Stimulated activated CD4-positive, alpha-beta T cell treated with anti-CD3 and anti-CD28 coated beads, Interleukin-2, amount 100 ng/mL, for 48 hours (primary cell): ENCODE results near the gene HMGN5.
A peak's percentile ranks its signal among the peaks of the same experiment; 100 is the strongest.

Experiments used
- DNase-seq, 2 donors: peaks; one replicate each; pipeline ENCODE4 v3.0.0-alpha.2; 2020

Gene HMGN5, protein sequence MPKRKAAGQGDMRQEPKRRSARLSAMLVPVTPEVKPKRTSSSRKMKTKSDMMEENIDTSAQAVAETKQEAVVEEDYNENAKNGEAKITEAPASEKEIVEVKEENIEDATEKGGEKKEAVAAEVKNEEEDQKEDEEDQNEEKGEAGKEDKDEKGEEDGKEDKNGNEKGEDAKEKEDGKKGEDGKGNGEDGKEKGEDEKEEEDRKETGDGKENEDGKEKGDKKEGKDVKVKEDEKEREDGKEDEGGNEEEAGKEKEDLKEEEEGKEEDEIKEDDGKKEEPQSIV

DNA sequence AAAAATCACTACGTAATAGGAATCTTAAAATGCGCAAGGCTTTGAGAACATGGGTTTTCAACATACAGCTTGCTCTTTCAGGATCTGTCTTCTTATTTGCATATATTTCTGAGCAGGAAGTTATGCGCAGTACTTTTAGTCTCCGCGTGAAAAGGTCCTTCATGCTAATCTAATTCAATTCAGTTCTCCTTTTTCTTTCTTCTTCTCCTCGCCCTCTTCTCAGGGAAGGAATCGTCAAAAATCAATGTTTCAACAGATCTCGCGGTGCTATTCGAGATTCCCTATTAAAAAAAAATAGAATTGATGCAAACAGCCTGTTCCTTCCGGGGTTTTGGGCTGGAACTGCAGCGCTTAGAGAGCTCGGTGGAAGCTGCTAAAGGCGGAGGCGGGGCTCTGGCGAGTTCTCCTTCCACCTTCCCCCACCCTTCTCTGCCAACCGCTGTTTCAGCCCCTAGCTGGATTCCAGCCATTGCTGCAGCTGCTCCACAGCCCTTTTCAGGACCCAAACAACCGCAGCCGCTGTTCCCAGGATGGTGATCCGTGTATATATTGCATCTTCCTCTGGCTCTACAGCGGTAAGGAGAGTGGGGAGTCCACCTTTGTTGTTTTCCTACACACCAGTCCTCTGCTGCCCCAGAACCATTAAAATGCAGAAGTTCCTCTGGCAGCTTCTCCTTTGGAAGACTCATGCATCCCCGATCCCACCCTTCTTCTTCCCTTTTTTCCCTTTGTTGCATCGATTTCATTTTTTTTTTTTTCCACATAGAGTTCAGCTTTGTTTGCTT is at the start of gene HMGN5, which contains the start of gene SH3BGRL:
TSS of gene HMGN5 (minus strand) at position 243 of the 785 bp plus-strand sequence. CDS start 80,364 bp downstream, outside the sequence.
TSS of gene SH3BGRL (plus strand) at position 432 of the 785 bp plus-strand sequence. CDS start at position 531, 99 bp downstream.
- peak; percentile 36 to 37 for DNase-seq

DNA sequence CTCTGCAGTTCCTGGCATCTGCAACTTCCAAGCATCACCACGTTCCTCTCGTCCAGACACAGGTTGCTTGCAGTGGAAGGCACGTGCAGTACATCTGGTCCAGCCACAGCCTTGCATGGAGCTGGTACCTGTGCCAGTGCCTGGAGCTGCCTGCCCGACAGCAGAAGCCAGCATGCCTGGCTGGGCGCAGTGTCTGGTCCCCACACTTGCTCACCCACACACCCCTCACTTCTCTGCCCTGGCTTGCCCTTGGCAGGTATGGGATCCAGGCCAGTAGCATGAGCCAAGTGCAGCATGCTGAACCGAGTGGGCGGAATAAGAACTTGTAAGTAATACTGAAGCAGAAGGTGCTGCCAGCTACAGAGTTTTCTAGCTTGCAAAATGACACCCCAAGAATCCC is 40.0 kb upstream of the HMGN5 start:
- DNase-seq, result no peak

DNA sequence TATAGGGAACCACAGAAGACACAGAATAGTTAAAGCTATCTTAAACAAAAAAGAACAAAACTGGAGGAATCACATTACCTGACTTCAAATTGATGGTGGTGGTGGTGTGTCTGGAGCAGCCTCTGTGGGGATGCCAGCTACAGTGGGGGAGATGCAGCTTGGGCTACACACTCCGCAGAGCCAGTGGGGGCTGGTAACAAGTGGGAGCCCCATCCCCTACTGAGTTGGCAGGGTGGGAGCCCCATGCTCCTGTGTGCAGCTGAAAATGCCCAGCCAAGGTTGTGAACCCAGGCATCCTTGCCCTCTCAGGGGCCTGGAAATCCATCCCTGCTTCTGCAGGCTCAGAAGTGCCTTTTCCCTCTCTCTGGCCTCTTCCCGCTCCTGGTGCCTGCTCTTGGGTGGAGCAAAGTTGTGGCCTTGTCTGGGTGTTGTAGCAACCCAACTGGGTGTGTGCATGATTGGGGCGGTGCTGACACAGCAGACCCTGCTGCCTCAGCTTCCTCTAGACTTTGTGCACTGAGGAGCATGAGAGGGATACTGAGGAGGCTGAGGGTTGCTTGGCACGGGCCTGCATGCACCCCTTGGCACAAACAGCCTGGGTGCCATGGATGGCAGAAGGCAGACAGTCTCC is 39.1 kb upstream of the HMGN5 start:
- DNase-seq, result no peak

DNA sequence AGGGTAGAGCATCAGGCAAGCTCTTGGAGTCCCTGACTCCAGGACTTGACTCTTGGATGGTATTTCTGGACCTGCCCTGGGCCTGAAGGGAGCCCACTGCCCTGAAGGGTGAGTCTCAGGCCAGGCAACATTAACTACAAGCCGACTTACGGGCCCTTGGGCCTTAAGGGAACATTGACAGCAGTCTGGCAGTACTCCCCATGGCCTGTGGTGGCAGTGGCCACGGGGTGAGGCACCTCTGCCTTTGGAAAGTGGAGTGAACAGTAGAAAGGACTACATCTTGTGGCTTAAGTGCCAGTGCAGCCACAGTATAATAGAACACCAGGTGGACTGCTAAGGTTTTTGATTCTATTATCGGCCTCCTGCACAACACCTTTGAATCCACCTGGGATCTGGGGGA is 36.5 kb upstream of the HMGN5 start:
- no peak for DNase-seq

DNA sequence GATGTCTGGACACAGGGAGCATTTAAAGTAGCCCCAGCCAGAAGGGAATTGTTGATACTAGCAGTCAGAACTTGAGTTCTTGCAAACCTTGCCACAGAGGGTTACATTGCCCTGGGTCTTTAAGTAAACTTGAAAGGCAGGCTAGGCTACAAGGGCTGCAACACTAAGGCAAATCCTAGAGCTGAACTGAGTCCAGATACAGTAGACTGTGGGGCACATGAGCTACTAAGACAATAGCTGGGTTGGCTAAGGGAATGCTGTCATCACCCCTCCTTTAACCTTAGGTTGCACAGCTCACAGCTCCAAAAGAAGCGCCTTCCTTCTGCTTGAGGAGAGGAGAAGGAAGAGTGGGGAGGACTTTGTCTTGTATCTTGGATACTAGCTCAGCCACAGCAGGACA is 35.8 kb upstream of the HMGN5 start:
- DNase-seq, result no peak

DNA sequence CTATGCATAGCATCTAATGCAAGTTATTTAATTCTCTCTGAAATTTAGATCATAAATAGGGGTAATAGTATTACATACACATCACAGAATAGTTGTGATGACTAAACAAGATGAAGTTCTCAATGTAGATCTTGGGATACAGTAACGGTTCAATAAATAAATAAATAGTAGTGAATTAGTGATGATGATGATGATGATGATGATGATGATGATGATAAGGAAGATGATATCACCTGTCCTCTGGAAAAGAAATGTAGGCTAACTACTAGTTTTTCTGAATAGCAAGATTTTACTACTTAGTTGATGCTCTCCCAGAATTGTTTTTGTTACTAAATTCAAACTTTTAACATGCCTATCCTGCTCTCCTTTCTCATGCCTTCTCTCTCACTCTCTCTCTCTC is 30.5 kb upstream of the HMGN5 start:
- no peak for DNase-seq

DNA sequence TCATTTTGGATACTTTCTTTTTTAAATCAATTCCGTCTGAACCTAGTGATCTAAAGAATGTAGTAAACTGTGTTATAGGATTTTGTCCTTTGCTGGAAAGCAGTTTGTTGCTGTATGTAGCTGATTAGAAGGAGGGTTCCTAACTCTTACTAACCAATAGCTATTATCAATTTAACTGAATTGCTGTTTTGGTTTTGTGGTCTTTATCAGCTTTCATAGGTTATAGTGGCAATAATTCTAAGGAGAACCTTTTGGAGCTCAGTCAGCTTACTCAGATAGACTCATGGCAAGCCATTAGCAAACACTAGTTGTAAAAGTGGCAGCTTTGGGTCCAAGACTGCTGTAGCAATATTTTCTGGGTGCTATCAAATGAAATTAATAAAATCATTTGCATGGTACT is 29.8 kb upstream of the HMGN5 start:
- no peak for DNase-seq

DNA sequence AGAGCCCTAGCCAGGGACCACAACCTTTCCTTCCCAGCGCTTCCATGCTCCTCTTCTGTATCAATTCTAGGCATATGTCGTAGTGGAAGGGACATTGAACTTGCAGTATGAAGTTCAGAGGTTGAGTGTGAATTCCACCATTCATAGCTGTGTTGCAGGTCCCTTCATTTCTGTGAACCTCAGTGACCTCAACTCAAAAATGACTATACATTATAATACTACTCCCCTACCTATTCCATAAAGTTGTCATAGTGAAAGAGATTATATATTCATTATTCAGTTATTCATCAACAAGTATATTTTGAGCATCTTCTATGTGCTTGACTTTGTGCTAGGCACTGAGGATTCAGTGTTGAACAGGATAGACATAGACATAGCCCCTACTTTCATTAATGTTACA is 28.2 kb upstream of the HMGN5 start:
- DNase-seq, result no peak

DNA sequence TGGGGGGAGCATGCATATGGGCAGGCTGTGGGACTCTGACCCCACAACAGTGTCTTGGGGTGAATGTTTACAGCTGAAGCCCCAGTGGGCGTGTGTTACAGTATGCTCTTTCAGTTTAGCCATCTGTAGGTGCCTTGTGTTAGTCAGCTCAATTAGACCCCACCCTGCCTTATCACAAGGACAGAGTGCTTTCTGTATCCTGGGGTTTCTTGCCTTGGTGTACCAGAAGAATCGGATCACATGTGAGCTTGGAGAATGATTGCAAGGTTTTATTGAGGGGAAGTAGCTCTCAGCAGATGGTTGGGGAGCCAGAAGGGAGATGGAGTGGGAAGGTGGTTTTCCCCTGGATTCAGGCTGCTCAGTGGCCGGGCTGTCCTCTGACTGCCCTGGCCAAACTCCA is 27.5 kb upstream of the HMGN5 start:
- DNase-seq, result no peak

DNA sequence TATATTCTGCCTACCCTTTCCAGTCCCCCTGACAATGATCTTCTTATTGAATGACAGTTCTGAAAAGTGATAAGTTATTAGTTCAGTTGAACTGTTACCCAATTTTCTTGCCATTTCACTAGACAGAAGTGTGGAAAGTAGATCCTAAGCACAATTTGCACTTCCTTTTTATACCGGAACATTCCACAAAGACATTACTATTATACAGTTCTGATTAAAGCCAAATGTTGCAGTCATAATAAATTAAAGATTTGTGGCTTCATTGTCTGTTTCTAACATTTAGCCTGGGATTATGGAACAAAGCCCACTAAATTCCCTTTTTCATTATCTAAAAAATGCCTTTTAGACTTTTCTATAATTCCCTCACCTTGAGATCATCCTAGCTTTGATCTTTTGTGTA is 14.0 kb upstream of the HMGN5 start:
- no peak for DNase-seq

DNA sequence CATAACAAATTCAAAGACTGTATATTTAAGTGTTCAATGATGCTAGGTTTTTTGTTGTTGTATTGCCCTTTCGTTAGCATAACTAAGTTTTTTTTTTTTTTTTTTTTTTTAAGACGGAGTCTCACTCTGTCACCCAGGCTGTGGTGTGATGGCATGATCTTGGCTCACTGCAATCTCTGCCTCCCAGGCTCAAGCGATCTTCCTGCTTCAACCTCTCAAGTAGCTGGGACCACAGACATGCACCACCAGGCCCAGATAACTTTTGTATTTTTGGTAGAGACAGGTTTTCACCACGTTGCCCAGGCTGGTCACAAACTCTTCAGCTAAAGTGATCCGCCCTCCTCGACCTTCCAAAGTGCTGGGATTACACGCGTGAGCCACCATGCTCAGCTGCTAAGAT is 7.2 kb upstream of the HMGN5 start:
- DNase-seq, result no peak

DNA sequence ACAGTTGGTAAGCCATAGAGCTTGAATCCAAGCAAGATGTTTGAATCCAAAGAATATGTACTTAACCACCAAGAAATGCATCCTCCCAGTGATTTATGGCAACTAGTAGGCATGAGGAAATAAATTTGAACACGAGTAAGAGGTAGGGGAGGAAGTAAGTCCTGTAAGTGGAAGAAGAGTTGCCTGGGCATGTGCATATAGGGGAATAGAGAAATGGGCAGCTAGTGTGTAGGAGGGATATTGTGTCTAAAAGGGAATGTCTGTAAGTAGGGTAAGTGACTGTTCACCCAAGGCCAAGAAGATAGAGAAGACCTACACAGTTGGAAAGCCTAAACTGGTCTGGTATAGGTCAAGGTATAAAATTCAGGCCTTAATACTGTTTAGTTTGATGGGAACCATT is 4.8 kb upstream of the HMGN5 start:
- DNase-seq, result no peak

DNA sequence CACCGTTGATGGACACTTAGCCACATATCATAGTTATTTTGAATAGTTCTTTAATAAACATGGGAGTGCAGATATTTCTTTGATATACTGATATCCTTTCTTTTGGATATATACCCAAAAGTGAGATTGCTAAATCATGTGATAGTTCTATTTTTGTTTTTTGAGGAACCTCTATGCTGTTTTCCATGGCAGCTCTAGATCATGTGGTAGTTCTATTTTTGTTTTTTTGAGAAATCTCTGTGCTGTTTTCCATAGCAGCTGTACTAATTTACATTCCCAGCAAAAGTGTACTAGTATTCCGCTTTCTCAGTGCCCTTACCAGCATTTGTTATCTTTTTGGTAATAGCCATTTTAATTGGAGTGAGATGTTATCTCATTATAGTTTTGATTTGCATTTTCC is 3.8 kb upstream of the HMGN5 start:
- no peak for DNase-seq

DNA sequence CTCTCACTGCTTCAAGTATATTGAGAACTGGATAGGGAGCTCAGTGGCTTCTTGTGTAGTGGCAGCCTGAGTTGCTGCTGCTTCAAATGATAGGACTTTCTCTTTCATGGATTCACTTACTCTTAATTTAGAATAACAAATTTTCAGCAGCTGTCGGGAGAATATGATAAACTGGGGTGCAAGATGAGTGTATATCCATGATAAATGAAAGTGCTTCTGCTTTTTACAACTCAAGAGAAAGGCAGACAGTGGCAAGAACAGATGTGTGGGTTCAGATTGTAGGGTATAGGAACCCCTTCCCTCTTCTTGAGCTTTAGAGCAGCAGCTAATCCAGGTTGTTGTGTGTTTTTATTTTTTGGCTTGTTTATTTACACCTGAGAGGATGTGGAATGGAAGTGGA is 1.2 kb upstream of the HMGN5 start:
- DNase-seq, result no peak

DNA sequence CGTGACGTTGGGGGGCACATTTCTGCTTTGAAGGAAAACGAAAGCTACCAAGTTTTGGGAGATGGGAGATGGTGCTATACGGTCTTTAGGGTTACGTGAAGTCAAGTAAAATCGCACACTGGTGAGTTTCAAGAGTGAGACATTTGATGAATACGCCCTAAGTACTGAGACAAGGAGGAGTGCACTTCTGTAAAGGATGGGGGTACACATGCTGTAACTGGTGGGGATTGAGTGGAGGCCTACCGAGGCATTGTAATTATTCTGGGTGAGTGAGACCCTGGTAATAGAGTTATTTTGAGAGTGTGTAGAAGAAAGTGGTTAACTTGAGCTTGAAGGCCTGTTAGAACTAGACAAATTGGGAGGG is 725 bp upstream of the HMGN5 start:
- DNase-seq, result no peak

DNA sequence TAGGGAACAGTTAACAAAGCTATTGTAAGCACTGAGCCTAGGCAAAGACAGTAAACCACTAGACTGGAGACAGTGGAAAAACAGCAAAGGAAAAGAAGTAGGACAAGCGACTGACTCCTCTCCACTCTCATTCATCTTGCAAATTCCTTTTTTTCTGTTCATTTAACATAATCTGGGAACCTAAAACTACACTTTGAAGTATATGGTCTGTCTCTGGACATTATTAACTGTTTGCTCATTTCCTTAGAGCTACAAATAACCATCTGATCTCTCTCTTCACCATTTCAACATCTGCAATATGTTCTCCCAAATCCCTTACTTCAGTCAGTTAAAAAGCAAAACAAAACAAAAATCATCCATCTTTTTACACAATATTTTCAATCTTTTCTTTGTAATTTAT is 642 bp downstream of the HMGN5 start:
- no peak for DNase-seq

DNA sequence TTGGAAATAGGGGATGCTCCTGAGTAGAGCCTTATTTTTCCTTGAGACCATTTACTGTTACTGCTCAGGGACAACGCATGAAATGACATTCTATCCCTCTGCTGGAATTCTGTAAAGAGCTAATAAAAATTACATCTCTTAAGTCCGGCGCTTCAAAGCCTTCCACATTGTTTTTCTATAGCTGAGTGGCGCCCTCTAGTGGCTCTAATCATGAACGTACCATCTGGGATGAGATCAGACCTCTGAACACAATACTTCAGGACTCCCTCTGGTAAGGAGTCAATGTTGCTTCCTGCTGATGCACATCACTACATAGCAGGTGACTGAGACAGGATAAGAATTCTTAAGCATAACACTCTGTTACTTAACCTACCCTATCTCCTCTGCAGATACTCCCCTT is 6.0 kb downstream of the HMGN5 start:
- DNase-seq, result peak; percentile 47 to 59

DNA sequence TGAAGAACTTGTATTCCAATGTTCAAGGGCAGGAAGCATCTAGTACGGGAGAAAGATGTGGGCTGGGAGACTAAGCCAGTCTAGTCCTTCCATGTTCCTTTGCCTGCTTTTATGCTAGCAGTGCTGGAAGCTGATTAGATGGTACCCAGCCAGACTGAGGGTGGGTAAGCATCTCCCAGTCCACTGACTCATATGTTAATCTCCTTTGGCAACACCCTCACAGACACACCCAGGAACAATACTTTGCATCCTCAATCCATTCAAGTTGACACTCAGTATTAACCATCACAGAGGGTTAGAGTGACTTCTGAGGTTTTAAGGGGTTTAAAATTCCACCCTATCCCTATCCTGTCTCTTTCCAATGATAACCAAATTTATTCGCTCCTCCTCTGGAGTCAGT is 6.5 kb downstream of the HMGN5 start:
- no peak for DNase-seq

DNA sequence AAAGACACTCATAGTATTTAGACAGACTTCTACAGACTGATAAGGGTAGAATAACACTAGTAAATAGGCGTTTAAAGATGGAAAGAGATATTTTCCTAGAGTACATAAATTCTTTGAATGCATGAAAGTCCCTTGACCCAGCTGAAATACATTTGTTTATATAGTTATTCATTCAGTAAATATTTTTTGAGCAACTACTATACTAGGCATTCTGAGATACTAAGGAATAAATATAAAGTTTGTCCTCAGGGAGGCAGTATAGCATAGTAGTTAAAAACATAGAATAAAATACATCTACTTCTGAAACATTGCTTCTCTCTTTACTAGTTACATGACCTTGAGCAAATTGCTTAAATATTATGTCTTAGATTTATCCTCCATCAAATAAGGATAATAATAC is 27.4 kb downstream of the HMGN5 start:
- no peak for DNase-seq

DNA sequence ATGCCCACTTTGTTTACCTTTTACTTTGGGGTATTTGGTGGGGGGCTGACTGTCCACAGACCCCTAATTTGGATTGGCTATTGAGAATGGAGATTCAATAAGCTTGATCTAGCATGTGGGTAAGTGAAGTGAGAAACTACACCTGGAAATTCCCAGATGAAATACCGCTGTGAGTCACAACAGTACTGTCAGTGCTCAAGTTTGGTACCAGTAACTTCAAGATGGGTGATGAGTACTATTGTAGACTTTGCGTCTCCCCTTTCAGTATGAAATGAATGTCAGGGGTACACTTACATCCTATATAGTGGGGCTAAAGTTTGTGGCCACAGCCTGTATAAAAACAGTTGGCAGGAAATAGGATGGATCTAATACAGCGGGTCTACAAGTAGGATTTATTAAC is 33.3 kb downstream of the HMGN5 start:
- no peak for DNase-seq

DNA sequence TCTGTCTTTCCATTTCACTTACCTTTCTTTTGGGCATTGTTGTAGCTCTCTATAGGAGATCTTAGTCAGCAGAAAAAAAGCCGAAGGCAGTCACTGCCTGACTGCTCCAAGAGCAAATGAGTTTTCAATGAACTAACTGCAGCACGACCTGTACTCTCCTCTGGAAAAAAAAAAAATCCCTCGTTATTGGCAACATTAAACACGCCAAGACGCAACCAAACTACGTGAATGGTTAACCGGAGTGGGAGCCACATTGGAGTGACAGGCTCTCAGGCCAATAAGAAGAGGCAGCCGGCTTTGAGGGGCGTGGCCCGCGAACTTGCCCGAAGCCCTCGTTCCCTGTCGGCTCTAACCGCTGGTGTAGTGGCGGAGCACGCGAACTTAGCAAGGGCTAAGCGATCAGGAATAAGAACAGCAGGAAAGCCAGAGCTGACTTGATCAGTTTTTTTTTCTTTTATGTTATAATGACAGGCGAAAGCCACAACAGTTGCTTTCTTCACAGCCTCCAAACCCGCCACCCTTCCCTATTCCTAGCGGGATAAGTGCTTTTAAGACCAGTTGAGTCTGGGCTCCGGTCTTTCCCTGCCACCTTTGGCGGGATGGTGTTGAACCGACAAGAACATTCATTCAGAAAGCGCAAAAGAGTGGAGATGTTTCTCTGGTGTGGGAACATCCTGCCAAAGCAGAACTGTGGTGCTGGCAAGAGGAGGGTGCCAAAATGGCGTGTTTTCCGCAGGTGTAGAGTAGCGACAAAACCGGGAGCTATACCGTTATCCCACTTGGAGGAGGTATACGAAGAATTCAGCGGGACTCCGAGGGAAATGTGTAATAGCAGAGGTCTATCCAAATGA is 80.0 kb downstream of the HMGN5 start:
- peak; percentile 72 to 77 for DNase-seq

DNA sequence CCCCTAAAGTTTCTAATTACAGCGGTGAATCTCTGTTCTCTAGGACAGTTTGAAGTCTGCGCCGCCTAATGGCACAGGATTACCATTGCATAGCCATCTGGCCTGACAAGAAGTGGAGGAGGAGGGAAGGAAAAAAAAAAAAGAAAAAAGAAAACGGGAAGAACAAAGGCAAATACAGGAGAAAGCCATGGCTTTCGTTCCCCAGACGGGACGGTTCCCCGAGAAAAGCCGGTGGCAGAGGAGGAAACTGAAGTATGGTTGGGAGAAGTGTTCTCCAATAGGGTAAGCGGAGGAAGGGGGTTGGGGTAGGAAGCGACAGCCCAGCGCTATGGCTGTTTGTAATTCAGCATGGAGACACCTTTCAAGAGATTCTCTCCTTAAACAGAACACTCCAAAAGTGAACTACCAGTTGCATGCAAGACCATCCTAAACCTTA is 80.8 kb downstream of the HMGN5 start:
- DNase-seq, result peak; percentile 15 to 23
